Lung (tissue), 12 donors: ENCODE data around the gene PGM2. TPM values are rescaled to one million over a fixed set of nuclear protein-coding genes. Genes with fewer than 3 reads are reported as not detected.
"Not testable (repeated sequence)": the region's sequence is repeated elsewhere in the genome, so short reads cannot be mapped to it uniquely, and the experiment has no call there.

Experiments
- ATAC-seq: fragments of 200-7000 bp; cut with Tn5 transposase; one replicate; pipeline ENCODE4 v1.9.1; 2020; ENCODE audit warnings: moderate number of reproducible peaks; ENCODE audit not compliant: insufficient read depth, low FRiP score
- DNase-seq, 3 donors: peaks; one replicate each; pipeline ENCODE4 v3.0.0-alpha.2; 2013 to 2017
- H3K27ac ChIP-seq, 2 donors: one replicate each; pipeline ENCODE4 v1.5.1; 2013; ENCODE audit warnings: mild to moderate bottlenecking in 2 of 2, moderate library complexity in 2 of 2, control low read depth in 1 of 2, inconsistent platforms in 1 of 2, low read depth in 1 of 2, low read length in 1 of 2
- H3K27me3 ChIP-seq, 3 donors: one replicate each; pipeline ENCODE4 v1.5.1; 2013; ENCODE audit warnings: low read length in 2 of 3; ENCODE audit not compliant: control insufficient read depth in 3 of 3, insufficient read depth in 3 of 3
- H3K36me3 ChIP-seq, 4 donors: one replicate each; pipeline ENCODE4 v1.5.1; 2013; ENCODE audit warnings: low read length in 4 of 4, mild to moderate bottlenecking in 1 of 4, moderate library complexity in 1 of 4; ENCODE audit not compliant: control insufficient read depth in 4 of 4, insufficient read depth in 4 of 4
- H3K4me1 ChIP-seq, 5 donors: one replicate each; pipeline ENCODE4 v1.5.1; 2013; ENCODE audit warnings: low read length in 5 of 5, mild to moderate bottlenecking in 2 of 5, moderate library complexity in 1 of 5; ENCODE audit not compliant: control insufficient read depth in 5 of 5, insufficient read depth in 5 of 5
- H3K4me3 ChIP-seq: one replicate; pipeline ENCODE4 v1.5.1; 2013; ENCODE audit warnings: mild to moderate bottlenecking, control low read depth, moderate library complexity
- H3K9ac ChIP-seq, 2 donors: one replicate each; pipeline ENCODE4 v1.5.1; 2013; ENCODE audit warnings: low read length in 2 of 2, control low read depth in 1 of 2; ENCODE audit not compliant: insufficient read depth in 1 of 2
- H3K9me3 ChIP-seq, 4 donors: one replicate each; pipeline ENCODE4 v1.5.1; 2013; ENCODE audit warnings: low read length in 3 of 4, mild to moderate bottlenecking in 1 of 4, moderate library complexity in 1 of 4; ENCODE audit not compliant: control insufficient read depth in 4 of 4, insufficient read depth in 3 of 4
- CTCF ChIP-seq: IDR thresholded peaks from 2 replicates; pipeline ENCODE4 v1.5.1; 2012; ENCODE audit warnings: mild to moderate bottlenecking; ENCODE audit errors: control extremely low read depth, extremely low read depth
- WGBS, 2 donors: extraction: QIAGEN DNeasy Blood & Tissue Kit; methylation state at CpG; one replicate each; pipeline ENCODE4 v1.1.7; 2013; 5-methylcytosine and 5-hydroxymethylcytosine counted together
- polyA plus RNA-seq, 2 donors: library from polyadenylated mRNA; stranded (reverse); fragments of 200-250 nt; gene quantifications; one replicate each; pipeline ENCODE4 v1.2.1, GENCODE V29; 2013
- total RNA-seq, 2 donors: library from RNA; depleted of rRNA in 1 of 2; stranded (reverse); fragments of >200 nt in 1 of 2; gene quantifications; one replicate each; pipeline ENCODE4 v1.2.1, GENCODE V29; 2014 to 2021
- donor health status: control.
- donor health status: control.
- donor health status: Bipolar disorder and iron deficiency.
- donor health status: healthy.
- donor health status: DM: yes; HTN: yes; CAD: no.

PGM2 gene
- total and polyA plus RNA-seq, 4 donors = 4.8 to 28.9 (median 18.4) TPM

GRCh38 chr4:37781131-37781455 lies 45.4 kb upstream of the PGM2 start:
- no peak for ATAC-seq
- no peak for TF ChIP-seq CTCF

GRCh38 chr4:37786267-37786666 lies 40.2 kb upstream of the PGM2 start:
- not testable (repeated sequence) for H3K9me3 ChIP-seq, H3K27me3 ChIP-seq, H3K9ac ChIP-seq, DNase-seq, H3K36me3 ChIP-seq, H3K27ac ChIP-seq, H3K4me1 ChIP-seq, H3K4me3 ChIP-seq, ATAC-seq
- 93 to 95% methylated on average over 2 of the region's 2 CpGs for WGBS, 2 donors

More at GRCh38 chr4:37781131-37781455, 45.4 kb upstream of the PGM2 start:
- Histone ChIP-seq H3K4me1 (peaks cover 0 to 3% (median 0%) of the 10 kb centered on the region in 5 donors), H3K36me3 (no peaks in the 10 kb centered on the region), H3K9ac (no peak overlapping the region), H3K27me3 (no peaks in the 10 kb centered on the region), H3K9me3 (no peaks in the 10 kb centered on the region), H3K27ac (no peak overlapping the region), H3K4me3 (no peak overlapping the region)
- DNase-seq = no peak
- 59 to 65% methylated on average over 2 of the region's 2 CpGs for WGBS, 2 donors

GRCh38 chr4:37787883-37788460 lies 38.5 kb upstream of the PGM2 start:
- H3K4me3 ChIP-seq, H3K9ac ChIP-seq: not testable (repeated sequence)
- 96 to 97% methylated on average over 3 of the region's 3 CpGs for WGBS, 2 donors

GRCh38 chr4:37788819-37789218 lies 37.7 kb upstream of the PGM2 start:
- peaks cover 0 to 3% (median 0%) of the 10 kb centered on the region in 5 donors for H3K4me1 ChIP-seq
- no peak overlapping the region for H3K4me3 ChIP-seq
- no peak for ATAC-seq
- TF ChIP-seq CTCF = no peak
- H3K36me3 ChIP-seq = no peaks in the 10 kb centered on the region
- 84 to 91% methylated on average over 4 of the region's 4 CpGs for WGBS, 2 donors
- H3K9ac ChIP-seq = no peak overlapping the region
- no peak overlapping the region for H3K27ac ChIP-seq
- no peaks in the 10 kb centered on the region for H3K27me3 ChIP-seq
- DNase-seq = no peak
- peaks cover 0 to 3% (median 0%) of the 10 kb centered on the region in 4 donors for H3K9me3 ChIP-seq

More at GRCh38 chr4:37787883-37788460, 38.5 kb upstream of the PGM2 start:
- DNase-seq, H3K9me3 ChIP-seq, H3K27me3 ChIP-seq, H3K27ac ChIP-seq, H3K36me3 ChIP-seq, H3K4me1 ChIP-seq, ATAC-seq: not testable (repeated sequence)
